ENCODE results near the gene UBL4A. TPM values are rescaled to one million over a fixed set of nuclear protein-coding genes. Genes with fewer than 3 reads are reported as not detected.

Gene UBL4A
- total and polyA plus RNA-seq, 7 experiments from 2014 or later = 9.2 to 65.7 (median 33.8) TPM

- Histone ChIP-seq H3K4me3 (ENCODE audit: low read length) (no peak overlapping the region), H3K9me3 (ENCODE audit: control insufficient read depth in 2 of 3, low read length in 3 of 3) (no peaks in the 10 kb centered on the region), H3K27ac (ENCODE audit: low read depth, low read length) (no peak overlapping the region), H3K36me3 (ENCODE audit: control insufficient read depth in 2 of 3, insufficient read depth in 3 of 3, low read length in 3 of 3) (peaks cover 0 to 30% (median 0%) of the 10 kb centered on the region in 3 experiments), H3K4me1 (ENCODE audit: control insufficient read depth in 2 of 2, insufficient read depth in 2 of 2, low read length in 2 of 2) (peaks cover 5 to 20% of the 10 kb centered on the region in 2 donors), H3K27me3 (ENCODE audit: control insufficient read depth in 2 of 2, insufficient read depth in 2 of 2, low read length in 2 of 2) (no peaks in the 10 kb centered on the region)
- ATAC-seq (no peak), DNase-seq (no peak)
- ChIA-PET POLR2A (no interaction called here), CTCF (no interaction called here)
- intact Hi-C loops (cut with micrococcal nuclease) = loop anchor here in 1 of 2 donors (5.0 kb wide), 1 partner anchor 433 kb away; the partner anchor contains the start of gene MECP2
- Mint-ChIP-seq H3K4me3 (no peak overlapping the region), H3K4me1 (peaks cover 7 to 29% (median 23%) of the 10 kb centered on the region in 7 donors), H3K9me3 (peaks cover 0 to 2% (median 0%) of the 10 kb centered on the region in 11 donors), H3K27ac (peak overlapping the region in 1 of 9 donors; percentile 36), H3K27me3 (no peaks in the 10 kb centered on the region), H3K36me3 (peaks cover 0 to 6% (median 0%) of the 10 kb centered on the region in 5 donors)
These were observed 43.9 kb upstream of the UBL4A start for GRCh38 chrX:154530286-154530685.

- POLR2A ChIA-PET = no interaction called here
- intact Hi-C loops (cut with micrococcal nuclease) = loop anchor here in 1 of 2 donors (5.0 kb wide), 1 partner anchor 132 kb away; the partner anchor contains the start of gene RPL10
These were observed 42.8 kb upstream of the UBL4A start for GRCh38 chrX:154529206-154529612.

GRCh38 chrX:154526901-154527675 is 40.7 kb upstream of the UBL4A start:
- no peaks in the 10 kb centered on the region for H3K27me3 ChIP-seq (ENCODE audit: control insufficient read depth in 2 of 2, insufficient read depth in 2 of 2, low read length in 2 of 2)
- ChIA-PET CTCF (interaction anchor here (0.9 to 2.1 kb wide), 7 partner anchors 10 to 1586 kb away, joined by 3 to 7 read pairs (median 4); no protein-coding TSS in a partner anchor), POLR2A (interaction anchor here (0.7 to 1.9 kb wide), 11 partner anchors 10 to 531 kb away, joined by 3 to 13 read pairs (median 5); partner anchors contain the start of genes G6PD, IKBKG, PLXNA3 and RPL10)
- H3K9me3 Mint-ChIP-seq = peaks cover 0 to 2% (median 0%) of the 10 kb centered on the region in 11 donors
- peak; percentile 93 for ATAC-seq
- peak overlapping the region; percentile 38 to 85 (median 80) for H3K27ac Mint-ChIP-seq
- peak overlapping the region in 8 of 10 donors; percentile 28 to 72 (median 43) for H3K4me3 Mint-ChIP-seq
- peaks cover 7 to 28% (median 20%) of the 10 kb centered on the region in 7 donors for H3K4me1 Mint-ChIP-seq
- H3K27ac ChIP-seq (ENCODE audit: low read depth, low read length) = peak overlapping the region; percentile 50
- peaks cover 0 to 4% (median 0%) of the 10 kb centered on the region in 3 experiments for H3K36me3 ChIP-seq (ENCODE audit: control insufficient read depth in 2 of 3, insufficient read depth in 3 of 3, low read length in 3 of 3)
- peaks cover 5 to 23% of the 10 kb centered on the region in 2 donors for H3K4me1 ChIP-seq (ENCODE audit: control insufficient read depth in 2 of 2, insufficient read depth in 2 of 2, low read length in 2 of 2)
- intact Hi-C loops (cut with micrococcal nuclease) = loop anchor here (1.0 to 5.0 kb wide), 3 partner anchors 11 to 130 kb away; partner anchors contain the start of genes FAM3A (in 2 of the 2), LAGE3 (in 1 of the 2) and RPL10 (in 1 of the 2)
- H3K36me3 Mint-ChIP-seq = peaks cover 0 to under 1% (median 0%) of the 10 kb centered on the region in 5 donors
- peak in 8 of 9 donors; percentile 29 to 55 (median 46) for DNase-seq
- no peak overlapping the region for H3K4me3 ChIP-seq (ENCODE audit: low read length)
- no peaks in the 10 kb centered on the region for H3K27me3 Mint-ChIP-seq
- no peaks in the 10 kb centered on the region for H3K9me3 ChIP-seq (ENCODE audit: control insufficient read depth in 2 of 3, low read length in 3 of 3)

More at GRCh38 chrX:154529206-154529612, 42.8 kb upstream of the UBL4A start:
- CTCF ChIA-PET = no interaction called here
- ATAC-seq (no peak), DNase-seq (no peak)
- Mint-ChIP-seq H3K4me1 (peaks cover 7 to 28% (median 20%) of the 10 kb centered on the region in 7 donors), H3K4me3 (no peak overlapping the region), H3K36me3 (peaks cover 0 to 6% (median 0%) of the 10 kb centered on the region in 5 donors), H3K27ac (no peak overlapping the region), H3K27me3 (no peaks in the 10 kb centered on the region), H3K9me3 (peaks cover 0 to 2% (median 0%) of the 10 kb centered on the region in 11 donors)
- no peak overlapping the region for H3K27ac ChIP-seq (ENCODE audit: low read depth, low read length)
- H3K4me3 ChIP-seq (ENCODE audit: low read length) = no peak overlapping the region
- H3K36me3 ChIP-seq (ENCODE audit: control insufficient read depth in 2 of 3, insufficient read depth in 3 of 3, low read length in 3 of 3) = peaks cover 0 to 23% (median 0%) of the 10 kb centered on the region in 3 experiments
- H3K9me3 ChIP-seq (ENCODE audit: control insufficient read depth in 2 of 3, low read length in 3 of 3) = no peaks in the 10 kb centered on the region
- H3K27me3 ChIP-seq (ENCODE audit: control insufficient read depth in 2 of 2, insufficient read depth in 2 of 2, low read length in 2 of 2) = no peaks in the 10 kb centered on the region
- H3K4me1 ChIP-seq (ENCODE audit: control insufficient read depth in 2 of 2, insufficient read depth in 2 of 2, low read length in 2 of 2) = peaks cover 5 to 23% of the 10 kb centered on the region in 2 donors

- POLR2A ChIA-PET = interaction anchor here (0.6 to 1.4 kb wide), 2 partner anchors 10 to 36 kb away, joined by 3 read pairs; partner anchors contain the start of gene FAM3A
- no peaks in the 10 kb centered on the region for H3K36me3 ChIP-seq (ENCODE audit: control insufficient read depth in 2 of 3, insufficient read depth in 3 of 3, low read length in 3 of 3)
- Mint-ChIP-seq H3K27me3 (no peaks in the 10 kb centered on the region), H3K4me1 (peaks cover 7 to 28% (median 20%) of the 10 kb centered on the region in 7 donors), H3K36me3 (no peaks in the 10 kb centered on the region), H3K4me3 (peak overlapping the region; percentile 27 to 75 (median 66)), H3K27ac (peak overlapping the region; percentile 33 to 89 (median 80)), H3K9me3 (peaks cover 0 to 2% (median 0%) of the 10 kb centered on the region in 11 donors)
- H3K27me3 ChIP-seq (ENCODE audit: control insufficient read depth in 2 of 2, insufficient read depth in 2 of 2, low read length in 2 of 2) = no peaks in the 10 kb centered on the region
- intact Hi-C loops (cut with micrococcal nuclease) = loop anchor here (2.0 to 5.0 kb wide), 2 partner anchors 47 to 129 kb away; partner anchors contain the start of genes LAGE3 (in 1 of the 2) and RPL10 (in 1 of the 2)
- peaks cover 5 to 23% of the 10 kb centered on the region in 2 donors for H3K4me1 ChIP-seq (ENCODE audit: control insufficient read depth in 2 of 2, insufficient read depth in 2 of 2, low read length in 2 of 2)
- CTCF ChIA-PET = interaction anchor here (0.7 to 1.6 kb wide), 4 partner anchors 11 to 153 kb away, joined by 3 to 4 read pairs (median 3); no protein-coding TSS in a partner anchor
- no peak overlapping the region for H3K4me3 ChIP-seq (ENCODE audit: low read length)
- DNase-seq (no peak), ATAC-seq (no peak)
- H3K27ac ChIP-seq (ENCODE audit: low read depth, low read length) = no peak overlapping the region
- H3K9me3 ChIP-seq (ENCODE audit: control insufficient read depth in 2 of 3, low read length in 3 of 3) = no peaks in the 10 kb centered on the region
These were observed 39.4 kb upstream of the UBL4A start for GRCh38 chrX:154525606-154526490.

GRCh38 chrX:154519389-154519788 is 33.0 kb upstream of the UBL4A start:
- H3K9me3 ChIP-seq (ENCODE audit: control insufficient read depth in 2 of 3, low read length in 3 of 3) = no peaks in the 10 kb centered on the region
- POLR2A ChIA-PET = interaction anchor here (1.3 kb wide), 1 partner anchor 145 kb away, joined by 5 read pairs; the partner anchor contains the start of gene FLNA
- no peaks in the 10 kb centered on the region for H3K36me3 ChIP-seq (ENCODE audit: control insufficient read depth in 2 of 3, insufficient read depth in 3 of 3, low read length in 3 of 3)
- peaks cover 0 to 7% of the 10 kb centered on the region in 2 donors for H3K4me1 ChIP-seq (ENCODE audit: control insufficient read depth in 2 of 2, insufficient read depth in 2 of 2, low read length in 2 of 2)
- peaks cover 0 to 3% (median 0%) of the 10 kb centered on the region in 11 donors for H3K9me3 Mint-ChIP-seq
- CTCF ChIA-PET = no interaction called here
- H3K27ac Mint-ChIP-seq = no peak overlapping the region
- peaks cover 0 to 14% (median 11%) of the 10 kb centered on the region in 7 donors for H3K4me1 Mint-ChIP-seq
- DNase-seq = no peak
- no peak for ATAC-seq
- H3K27ac ChIP-seq (ENCODE audit: low read depth, low read length) = no peak overlapping the region
- H3K4me3 ChIP-seq (ENCODE audit: low read length) = no peak overlapping the region
- intact Hi-C loops (cut with micrococcal nuclease) = loop anchor here in 1 of 2 donors (10.0 kb wide), 1 partner anchor 145 kb away; the partner anchor contains the start of genes EMD and FLNA
- no peaks in the 10 kb centered on the region for H3K27me3 ChIP-seq (ENCODE audit: control insufficient read depth in 2 of 2, insufficient read depth in 2 of 2, low read length in 2 of 2)
- no peak overlapping the region for H3K4me3 Mint-ChIP-seq
- no peaks in the 10 kb centered on the region for H3K27me3 Mint-ChIP-seq
- H3K36me3 Mint-ChIP-seq = no peaks in the 10 kb centered on the region
